Measurements from ENCODE around the gene SLC37A1. TPM values are rescaled to one million over a fixed set of nuclear protein-coding genes. Genes with fewer than 3 reads are reported as not detected.

Gene SLC37A1
- total RNA-seq, 6 experiments from 2014 or later: not detected

DNA sequence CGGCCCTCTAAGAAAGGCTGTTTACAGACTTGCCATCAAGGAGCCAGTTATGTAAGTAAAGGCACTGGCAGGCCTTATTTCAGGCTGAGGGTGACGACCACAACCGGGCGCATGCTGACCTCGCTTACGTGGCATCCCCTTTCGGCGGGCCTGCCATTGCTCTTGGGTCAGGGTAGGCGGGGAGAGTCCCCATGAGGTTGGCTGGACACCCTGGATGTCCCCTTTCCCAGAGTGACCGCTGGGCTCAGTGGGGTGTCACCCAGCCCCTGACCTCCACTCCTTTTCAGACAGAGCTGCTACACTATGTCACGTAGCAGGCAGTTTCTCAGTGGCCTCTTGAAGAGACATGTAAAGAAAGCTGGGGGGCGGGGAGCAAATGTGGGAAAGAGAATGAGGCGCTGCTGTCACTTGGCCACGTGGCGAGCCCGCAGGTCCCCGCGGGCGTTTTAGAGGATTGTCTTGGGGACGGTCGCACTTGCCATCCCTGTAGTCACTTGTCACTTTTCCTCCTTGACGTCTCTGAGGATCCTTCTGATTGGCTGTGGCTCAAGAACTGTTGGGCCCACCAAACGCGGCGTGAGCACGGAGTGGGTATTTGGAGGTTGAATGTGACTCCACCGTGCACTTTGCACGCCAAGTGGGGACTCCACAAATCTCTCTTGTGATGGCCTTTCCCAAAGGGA, 42.2 kb downstream of the SLC37A1 start:
- no peak overlapping the region for H3K4me3 Mint-ChIP-seq
- H3K27ac Mint-ChIP-seq: no peak overlapping the region
- no peaks in the 10 kb centered on the region for H3K36me3 Mint-ChIP-seq (ENCODE audit: low read depth)
- H3K9me3 Mint-ChIP-seq: peaks cover 52% of the 10 kb centered on the region
- H3K4me1 Mint-ChIP-seq (ENCODE audit: low read depth): no peaks in the 10 kb centered on the region
- H3K27me3 Mint-ChIP-seq (ENCODE audit: insufficient read depth): peaks cover 2% of the 10 kb centered on the region
- TF ChIP-seq, protein P1, sequence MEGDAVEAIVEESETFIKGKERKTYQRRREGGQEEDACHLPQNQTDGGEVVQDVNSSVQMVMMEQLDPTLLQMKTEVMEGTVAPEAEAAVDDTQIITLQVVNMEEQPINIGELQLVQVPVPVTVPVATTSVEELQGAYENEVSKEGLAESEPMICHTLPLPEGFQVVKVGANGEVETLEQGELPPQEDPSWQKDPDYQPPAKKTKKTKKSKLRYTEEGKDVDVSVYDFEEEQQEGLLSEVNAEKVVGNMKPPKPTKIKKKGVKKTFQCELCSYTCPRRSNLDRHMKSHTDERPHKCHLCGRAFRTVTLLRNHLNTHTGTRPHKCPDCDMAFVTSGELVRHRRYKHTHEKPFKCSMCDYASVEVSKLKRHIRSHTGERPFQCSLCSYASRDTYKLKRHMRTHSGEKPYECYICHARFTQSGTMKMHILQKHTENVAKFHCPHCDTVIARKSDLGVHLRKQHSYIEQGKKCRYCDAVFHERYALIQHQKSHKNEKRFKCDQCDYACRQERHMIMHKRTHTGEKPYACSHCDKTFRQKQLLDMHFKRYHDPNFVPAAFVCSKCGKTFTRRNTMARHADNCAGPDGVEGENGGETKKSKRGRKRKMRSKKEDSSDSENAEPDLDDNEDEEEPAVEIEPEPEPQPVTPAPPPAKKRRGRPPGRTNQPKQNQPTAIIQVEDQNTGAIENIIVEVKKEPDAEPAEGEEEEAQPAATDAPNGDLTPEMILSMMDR (IDR thresholded peaks at IDR 0.05): no peak
- no peak for DNase-seq

DNA sequence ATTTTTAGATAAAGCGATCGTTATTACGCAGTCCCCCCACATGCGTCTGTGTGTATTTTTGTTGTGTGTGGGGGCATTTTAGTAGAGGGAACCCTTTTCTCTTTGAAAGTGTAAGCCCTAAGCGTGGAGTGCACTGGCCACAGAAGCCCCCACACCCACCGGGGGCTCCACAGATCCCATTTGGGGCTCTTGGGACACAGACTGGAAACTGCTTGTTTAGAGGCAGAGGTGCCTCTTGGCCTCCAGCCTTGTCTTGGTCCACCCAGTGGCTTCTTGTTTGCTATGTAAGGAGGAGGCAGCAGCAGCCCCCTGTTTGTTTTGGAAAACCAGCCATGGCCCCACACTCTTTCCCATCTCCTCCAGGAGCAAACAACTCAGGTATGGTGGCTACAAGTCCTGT, 42.8 kb downstream of the SLC37A1 start:
- DNase-seq: no peak
- TF ChIP-seq, protein P1 (IDR thresholded peaks at IDR 0.05): no peak
- H3K9me3 Mint-ChIP-seq: peaks cover 53% of the 10 kb centered on the region
- H3K4me1 Mint-ChIP-seq (ENCODE audit: low read depth): no peaks in the 10 kb centered on the region
- no peak overlapping the region for H3K27ac Mint-ChIP-seq
- peaks cover 2% of the 10 kb centered on the region for H3K27me3 Mint-ChIP-seq (ENCODE audit: insufficient read depth)
- H3K36me3 Mint-ChIP-seq (ENCODE audit: low read depth): no peaks in the 10 kb centered on the region
- H3K4me3 Mint-ChIP-seq: no peak overlapping the region

DNA sequence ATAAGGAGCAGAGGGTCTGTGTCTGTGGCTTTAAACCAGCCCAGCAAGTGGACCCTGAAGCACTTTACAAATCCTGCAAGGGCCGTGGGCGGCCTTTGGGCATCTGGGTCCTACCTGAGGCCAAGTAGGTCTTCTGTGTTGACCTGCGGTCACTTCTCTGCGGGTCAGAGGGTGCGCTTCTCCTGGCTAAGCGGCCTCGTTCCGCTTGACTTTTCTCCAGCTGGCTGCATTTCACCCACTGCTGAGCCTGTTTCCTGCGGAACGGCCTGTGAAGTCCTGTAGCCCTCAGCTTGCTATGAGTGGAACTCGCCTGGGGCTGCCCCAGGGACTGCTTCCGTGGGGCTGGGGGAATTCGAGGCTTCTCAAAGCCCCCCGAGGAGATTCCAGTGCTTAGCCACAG, 43.3 kb downstream of the SLC37A1 start:
- DNase-seq: no peak
- TF ChIP-seq, protein P1 (IDR thresholded peaks at IDR 0.05): no peak
- Mint-ChIP-seq H3K4me3 (no peak overlapping the region), H3K27me3 (ENCODE audit: insufficient read depth) (no peaks in the 10 kb centered on the region; the same call in 1 of the 2 replicates), H3K9me3 (peaks cover 55% of the 10 kb centered on the region), H3K27ac (no peak overlapping the region), H3K4me1 (ENCODE audit: low read depth) (no peaks in the 10 kb centered on the region), H3K36me3 (ENCODE audit: low read depth) (no peaks in the 10 kb centered on the region)

DNA sequence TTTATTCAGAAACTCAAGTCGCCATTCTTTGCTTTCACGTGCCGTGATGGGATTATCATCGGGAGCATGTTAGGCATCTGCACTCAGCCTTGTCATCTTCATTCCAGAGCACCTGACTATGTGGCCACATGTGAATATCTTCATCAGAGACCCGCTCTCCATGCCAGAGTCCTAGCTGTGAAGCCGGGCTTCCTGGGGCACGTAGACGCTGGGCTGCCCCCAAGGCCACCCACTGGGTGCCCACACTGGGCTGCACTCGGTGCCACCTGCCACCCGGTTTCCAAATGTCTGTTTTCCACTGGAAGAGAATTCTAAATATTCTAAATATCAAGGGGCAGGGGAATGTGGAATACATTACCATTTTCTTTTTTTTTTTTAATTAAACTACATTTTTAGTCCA, 43.8 kb downstream of the SLC37A1 start:
- no peak overlapping the region for H3K27ac Mint-ChIP-seq
- H3K9me3 Mint-ChIP-seq: peaks cover 58% of the 10 kb centered on the region
- H3K27me3 Mint-ChIP-seq (ENCODE audit: insufficient read depth): no peaks in the 10 kb centered on the region; the same call in 1 of the 2 replicates
- no peak for DNase-seq
- H3K4me3 Mint-ChIP-seq: no peak overlapping the region
- no peaks in the 10 kb centered on the region for H3K36me3 Mint-ChIP-seq (ENCODE audit: low read depth)
- TF ChIP-seq, protein P1 (IDR thresholded peaks at IDR 0.05): no peak
- H3K4me1 Mint-ChIP-seq (ENCODE audit: low read depth): no peaks in the 10 kb centered on the region

DNA sequence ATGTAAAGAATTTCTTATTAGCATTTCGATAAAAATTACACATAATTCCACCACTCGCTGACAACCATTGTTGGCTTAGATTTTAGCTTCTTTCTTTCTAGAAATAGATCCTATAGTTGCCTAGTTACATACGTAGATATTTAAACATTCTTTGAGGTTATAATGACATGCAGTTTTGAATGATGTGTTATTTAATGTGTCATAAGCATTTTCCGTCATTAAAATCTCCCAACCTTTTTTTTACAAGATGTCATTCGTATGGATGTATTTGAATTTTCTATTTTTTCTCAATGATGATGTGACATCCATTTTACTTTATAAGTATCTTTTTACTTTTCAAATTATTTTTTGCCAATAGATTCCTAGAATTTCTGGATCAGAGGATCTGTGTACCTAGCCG, 44.7 kb downstream of the SLC37A1 start:
- no peaks in the 10 kb centered on the region for H3K36me3 Mint-ChIP-seq (ENCODE audit: low read depth)
- peaks cover 63% of the 10 kb centered on the region for H3K9me3 Mint-ChIP-seq
- TF ChIP-seq, protein P1 (IDR thresholded peaks at IDR 0.05): no peak
- H3K27ac Mint-ChIP-seq: no peak overlapping the region
- H3K4me1 Mint-ChIP-seq (ENCODE audit: low read depth): no peaks in the 10 kb centered on the region
- H3K27me3 Mint-ChIP-seq (ENCODE audit: insufficient read depth): peaks cover 2% of the 10 kb centered on the region
- DNase-seq: no peak
- no peak overlapping the region for H3K4me3 Mint-ChIP-seq
